IMR-90 (cell line): ENCODE data around the gene TMTC2. TPM values are rescaled to one million over a fixed set of nuclear protein-coding genes. Genes with fewer than 3 reads are reported as not detected.

ENCODE experiments used
- ATAC-seq: fragments of 200-7000 bp; cut with Tn5 transposase; 2 replicates; pipeline ENCODE4 v1.9.1; 2020; ENCODE audit warnings: low read depth, mild to moderate bottlenecking, moderate library complexity
- BruUV-seq: library from RNA; stranded (reverse); fragments of 400-500 nt; replicated peaks from 2 replicates; lab custom pipeline; 2021; lab: Mats Ljungman, UMichigan
- CTCF ChIA-PET: fragments of 300-600 bp; formaldehyde crosslinking; extraction: SDS; loops from one replicate; lab custom pipeline; 2021; ENCODE audit warnings: antibody characterized with exemption; lab: Yijun Ruan, JAX
- POLR2A ChIA-PET: fragments of 300-600 bp; sonication (Branson Sonifier 250); formaldehyde crosslinking; loops from one replicate; lab custom pipeline; 2022; ENCODE audit warnings: antibody characterized with exemption; ENCODE audit not compliant: unreplicated experiment; lab: Charles Lee
- DNase-seq: peaks from one replicate; pipeline ENCODE4 v3.0.0; 2013
- H2AFZ ChIP-seq: replicated peaks from 2 replicates; pipeline ENCODE3; 2013; ENCODE audit warnings: low read length, mild to moderate bottlenecking; ENCODE audit not compliant: poor library complexity
- H2AK5ac ChIP-seq: 2 replicates; pipeline ENCODE4 v1.6.1; 2013; ENCODE audit warnings: low read depth, low read length, inconsistent platforms
- H2AK9ac ChIP-seq: replicated peaks from 2 replicates; pipeline ENCODE3; 2013; ENCODE audit warnings: mild to moderate bottlenecking, low read depth, low read length, moderate library complexity; ENCODE audit not compliant: poor library complexity
- H2BK120ac ChIP-seq: 2 replicates; pipeline ENCODE4 v1.6.1; 2013; ENCODE audit warnings: low read depth, low read length, inconsistent platforms
- H2BK15ac ChIP-seq: 3 replicates; pipeline ENCODE4 v1.6.1; 2013; ENCODE audit warnings: low read depth, low read length, inconsistent platforms
- H2BK20ac ChIP-seq: 2 replicates; pipeline ENCODE4 v1.6.1; 2013; ENCODE audit warnings: low read depth, mild to moderate bottlenecking, inconsistent platforms, low read length, moderate library complexity
- H2BK5ac ChIP-seq: 2 replicates; pipeline ENCODE4 v1.6.1; 2013; ENCODE audit warnings: mild to moderate bottlenecking, low read depth, low read length, inconsistent platforms; ENCODE audit not compliant: poor library complexity, severe bottlenecking
- H3K14ac ChIP-seq: replicated peaks from 2 replicates; pipeline ENCODE4 v1.6.1; 2013; ENCODE audit warnings: low read depth, low read length, inconsistent platforms
- H3K18ac ChIP-seq: 2 replicates; pipeline ENCODE4 v1.6.1; 2013; ENCODE audit warnings: low read depth, low read length, control low read depth
- H3K23ac ChIP-seq: 2 replicates; pipeline ENCODE4 v1.6.1; 2013; ENCODE audit warnings: low read depth, low read length, inconsistent platforms
- H3K27ac ChIP-seq: 2 replicates; pipeline ENCODE4 v1.5.1; 2013; ENCODE audit warnings: mild to moderate bottlenecking, control low read depth, low read length; ENCODE audit not compliant: insufficient read depth
- H3K27me3 ChIP-seq: 2 replicates; pipeline ENCODE4 v1.6.1; 2013; ENCODE audit warnings: low read length; ENCODE audit not compliant: control insufficient read depth, insufficient read depth
- H3K36me3 ChIP-seq: 2 replicates; pipeline ENCODE4 v1.6.1; 2013; ENCODE audit warnings: low read length, mixed read lengths; ENCODE audit not compliant: control insufficient read depth, insufficient read depth
- H3K4ac ChIP-seq: 2 replicates; pipeline ENCODE4 v1.6.1; 2013; ENCODE audit warnings: low read depth, low read length, inconsistent platforms
- H3K4me1 ChIP-seq: 2 replicates; pipeline ENCODE4 v1.6.1; 2013; ENCODE audit warnings: low read length, mixed read lengths; ENCODE audit not compliant: control insufficient read depth, insufficient read depth
- H3K4me2 ChIP-seq: 2 replicates; pipeline ENCODE4 v1.6.1; 2013; ENCODE audit warnings: low read depth, mild to moderate bottlenecking, control low read depth, low read length, moderate library complexity
- H3K4me3 ChIP-seq: 2 replicates; pipeline ENCODE4 v1.5.1; 2013; ENCODE audit warnings: low read depth, mild to moderate bottlenecking, control low read depth, low read length, moderate library complexity; ENCODE audit not compliant: insufficient read depth
- H3K56ac ChIP-seq: 2 replicates; pipeline ENCODE4 v1.6.1; 2013; ENCODE audit warnings: low read length, inconsistent platforms; ENCODE audit not compliant: insufficient read depth; ENCODE audit errors: extremely low read depth
- H3K79me1 ChIP-seq, 2 experiments: 2 replicates each; pipeline ENCODE4 v1.6.1; 2013; ENCODE audit warnings: low read length in 2 of 2, inconsistent platforms in 1 of 2, low read depth in 1 of 2
- H3K9ac ChIP-seq: 2 replicates; pipeline ENCODE4 v1.6.1; 2013; ENCODE audit warnings: low read depth, low read length, control low read depth
- H3K9me1 ChIP-seq: 2 replicates; pipeline ENCODE4 v1.6.1; 2013; ENCODE audit warnings: low read length, inconsistent platforms; ENCODE audit not compliant: insufficient read depth
- H3K9me3 ChIP-seq: 2 replicates; pipeline ENCODE4 v1.6.1; 2013; ENCODE audit warnings: low read length; ENCODE audit not compliant: control insufficient read depth, insufficient read depth
- H4K20me1 ChIP-seq: 2 replicates; pipeline ENCODE4 v1.6.1; 2013; ENCODE audit warnings: low read length, inconsistent platforms; ENCODE audit not compliant: insufficient read depth
- H4K5ac ChIP-seq: 2 replicates; pipeline ENCODE4 v1.6.1; 2013; ENCODE audit warnings: mild to moderate bottlenecking, low read depth, low read length, control low read depth
- H4K8ac ChIP-seq, 2 experiments: 2 replicates each; pipeline ENCODE4 v1.6.1; 2013; ENCODE audit warnings: low read depth in 2 of 2, low read length in 2 of 2, control low read depth in 1 of 2, inconsistent platforms in 1 of 2
- H4K91ac ChIP-seq: 2 replicates; pipeline ENCODE4 v1.6.1; 2013; ENCODE audit warnings: low read depth, low read length, inconsistent platforms; ENCODE audit not compliant: insufficient read depth
- ELK1 ChIP-seq: fragments of 150-350 bp; IDR thresholded peaks from 2 replicates; pipeline ENCODE4 v1.6.1; 2016; ENCODE audit warnings: low read depth, mild to moderate bottlenecking, low read length, moderate library complexity, borderline replicate concordance
- FOS ChIP-seq: fragments of 150-350 bp; IDR thresholded peaks from 2 replicates; pipeline ENCODE4 v1.6.1; 2016; ENCODE audit warnings: low read depth, low read length
- MAFK ChIP-seq: IDR thresholded peaks from 2 replicates; pipeline ENCODE4 v1.6.1; 2012; ENCODE audit warnings: low read depth, low read length, improper control_type of control experiment
- POLR2A ChIP-seq: IDR thresholded peaks from 2 replicates; pipeline ENCODE4 v1.6.1; 2012; ENCODE audit warnings: mild to moderate bottlenecking, low read depth, low read length
- RCOR1 ChIP-seq: IDR thresholded peaks from 2 replicates; pipeline ENCODE4 v1.6.1; 2012; ENCODE audit warnings: mild to moderate bottlenecking, low read length, improper control_type of control experiment; ENCODE audit not compliant: insufficient replicate concordance
- WGBS, 2 experiments: methylation state at CpG; one replicate each; pipeline versions ENCODE4 v1.1.5 to v1.1.7; 2013; ENCODE audit warnings: missing lambda C conversion rate in 2 of 2; ENCODE audit not compliant: insufficient read length in 1 of 2; ENCODE audit errors: extremely low coverage in 2 of 2; 5-methylcytosine and 5-hydroxymethylcytosine counted together
- dilution Hi-C: fragments of 300-500 bp; cut with HindIII; formaldehyde crosslinking; loops from one replicate; pipeline ENCODE4 v1.14.3; 2018; ENCODE audit warnings: low sequenced_read_pairs; ENCODE audit not compliant: unreplicated experiment
- in situ Hi-C: fragments of 300-500 bp; cut with MboI; formaldehyde crosslinking; loops from 3 replicates; pipeline ENCODE4 v1.14.3; 2019; ENCODE audit warnings: low sequenced_read_pairs, inconsistent platforms, mixed read lengths
- intact Hi-C: fragments of 100-400 bp; cut with micrococcal nuclease; formaldehyde crosslinking; loops from 2 replicates; pipeline ENCODE4 v1.10.0; 2022
- polyA plus RNA-seq, 3 experiments: library from polyadenylated mRNA; depleted of rRNA; stranded (reverse); fragments of >200 nt; gene quantifications; 2 replicates each; pipeline ENCODE4 v1.2.3, GENCODE V29; 2012; ENCODE audit warnings: low replicate concordance in 1 of 3
- total RNA-seq: library from RNA; depleted of rRNA; stranded (reverse); fragments of >200 nt; gene quantifications from 2 replicates; pipeline ENCODE4 v1.2.3, GENCODE V29; 2012

TMTC2 gene
- total and polyA plus RNA-seq, 2 of the 4 experiments (the other 2 are of a cell fraction), result 0.56 to 1.4 TPM

GRCh38 chr12:82839796-82840195 lies 153.1 kb downstream of the TMTC2 start:
- H3K14ac ChIP-seq, result no peak overlapping the region
- no peak overlapping the region for H2BK20ac ChIP-seq
- dilution Hi-C loops, result no loop called here
- no peak overlapping the region for H3K56ac ChIP-seq
- no peak overlapping the region for H2BK120ac ChIP-seq
- no peak overlapping the region for H3K4ac ChIP-seq
- no peak overlapping the region for H2AK9ac ChIP-seq
- H3K27ac ChIP-seq, result no peak overlapping the region
- CTCF ChIA-PET, result no interaction called here
- no peak overlapping the region for H3K18ac ChIP-seq
- no peaks in the 10 kb centered on the region for H3K4me1 ChIP-seq
- no peak overlapping the region for H3K9ac ChIP-seq
- H2AFZ ChIP-seq, result no peak overlapping the region
- H3K4me2 ChIP-seq, result no peak overlapping the region
- no TSS peak for BruUV-seq
- no peak overlapping the region for H4K8ac ChIP-seq
- in situ Hi-C loops, result no loop called here
- H3K79me1 ChIP-seq, result no peaks in the 10 kb centered on the region
- no peaks in the 10 kb centered on the region for H3K9me3 ChIP-seq
- WGBS, 2 experiments, result no CpG with 5 or more reads among the region's 4 CpGs
- POLR2A ChIA-PET, result no interaction called here
- H4K91ac ChIP-seq, result no peak overlapping the region
- H2BK5ac ChIP-seq, result no peak overlapping the region
- no peak for TF ChIP-seq ELK1
- TF ChIP-seq POLR2A, result no peak
- TF ChIP-seq FOS, result no peak
- TF ChIP-seq RCOR1, result no peak
- TF ChIP-seq MAFK, result no peak
- intact Hi-C loops, result no loop called here
- no peaks in the 10 kb centered on the region for H3K27me3 ChIP-seq
- H2AK5ac ChIP-seq, result no peak overlapping the region
- H3K4me3 ChIP-seq, result no peak overlapping the region
- H4K20me1 ChIP-seq, result no peaks in the 10 kb centered on the region
- no peaks in the 10 kb centered on the region for H3K9me1 ChIP-seq
- H3K36me3 ChIP-seq, result no peaks in the 10 kb centered on the region
- no peak overlapping the region for H2BK15ac ChIP-seq
- DNase-seq, result no peak
- H4K5ac ChIP-seq, result no peak overlapping the region
- ATAC-seq, result no peak
- H3K23ac ChIP-seq, result no peak overlapping the region
